HG03039 (cell line): Measurements from ENCODE around the gene SYNGR2.
"Not testable (repeated sequence)": the region's sequence is repeated elsewhere in the genome, so short reads cannot be mapped to it uniquely, and the experiment has no call there.

ENCODE experiments used
- ATAC-seq: cut with Tn5 transposase; IDR thresholded peaks from one replicate; pipeline ENCODE4 v1.9.1; 2021; ENCODE audit warnings: mild to moderate bottlenecking, moderate library complexity; ENCODE audit not compliant: unreplicated experiment

The SYNGR2 gene

DNA sequence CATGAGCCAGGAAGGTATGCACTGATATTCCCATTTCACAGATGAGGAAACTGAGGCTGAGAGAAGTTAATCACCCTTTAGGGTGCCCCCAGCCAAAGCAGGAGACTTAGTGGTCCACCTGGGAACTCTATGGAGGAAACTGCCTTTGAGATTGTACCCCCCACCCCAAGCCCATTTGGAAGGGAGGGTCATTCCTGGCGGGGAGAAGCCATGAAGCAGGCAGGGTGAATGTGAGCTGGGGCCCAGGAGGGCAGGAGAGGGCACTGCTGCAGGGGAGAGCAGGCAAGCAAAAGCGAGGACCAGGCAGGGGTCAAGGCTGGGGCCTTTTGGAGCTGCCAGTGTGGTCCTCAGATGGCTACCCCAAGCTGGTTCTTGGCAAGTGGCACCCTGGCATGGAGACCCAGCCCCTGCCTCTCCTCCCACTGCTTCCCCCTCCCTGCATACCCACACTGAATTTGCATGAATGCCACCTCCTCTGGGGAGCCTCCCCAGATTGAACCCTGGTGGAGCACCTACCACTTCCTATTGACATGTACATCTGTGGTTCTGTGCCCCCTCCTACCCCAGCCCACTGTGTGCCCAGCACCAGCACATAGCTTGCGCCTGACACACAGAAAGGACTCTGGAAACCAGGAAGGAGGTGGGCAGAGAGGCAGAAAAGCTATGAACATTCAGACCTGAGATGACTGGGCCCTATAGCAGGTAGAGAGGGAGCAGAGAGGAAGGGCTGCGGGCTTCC, 38.9 kb upstream of the SYNGR2 start:
- no peak for ATAC-seq

DNA sequence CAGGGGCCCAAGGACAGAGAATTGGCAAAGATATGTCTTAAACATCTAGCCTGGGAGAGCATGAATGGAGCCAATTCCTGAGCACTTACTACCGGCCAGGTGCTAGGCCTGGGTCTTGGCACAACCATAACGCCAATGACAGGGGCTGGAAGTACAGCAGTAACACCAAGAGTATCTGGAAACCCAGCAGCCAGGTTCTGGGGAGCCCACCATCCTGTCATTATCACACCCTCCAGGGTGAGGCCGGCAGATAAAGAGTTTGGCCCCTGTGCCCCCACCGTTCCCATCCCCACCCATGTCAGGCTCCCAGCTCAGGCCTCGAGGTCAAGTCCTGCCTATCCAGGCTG, 38.3 kb upstream of the SYNGR2 start:
- ATAC-seq, result no peak

GRCh38 chr17:78130437-78131101, 37.8 kb upstream of the SYNGR2 start, which contains the start of gene TMC8:
TMC8 (plus strand) TSS chr17:78130771; CDS start chr17:78131589, 818 bp downstream.
- no peak for ATAC-seq

- ATAC-seq, result no peak
Observed at GRCh38 chr17:78131172-78132083, 37.0 kb upstream of the SYNGR2 start.

GRCh38 chr17:78132084-78132676, 36.2 kb upstream of the SYNGR2 start:
- no peak for ATAC-seq

DNA sequence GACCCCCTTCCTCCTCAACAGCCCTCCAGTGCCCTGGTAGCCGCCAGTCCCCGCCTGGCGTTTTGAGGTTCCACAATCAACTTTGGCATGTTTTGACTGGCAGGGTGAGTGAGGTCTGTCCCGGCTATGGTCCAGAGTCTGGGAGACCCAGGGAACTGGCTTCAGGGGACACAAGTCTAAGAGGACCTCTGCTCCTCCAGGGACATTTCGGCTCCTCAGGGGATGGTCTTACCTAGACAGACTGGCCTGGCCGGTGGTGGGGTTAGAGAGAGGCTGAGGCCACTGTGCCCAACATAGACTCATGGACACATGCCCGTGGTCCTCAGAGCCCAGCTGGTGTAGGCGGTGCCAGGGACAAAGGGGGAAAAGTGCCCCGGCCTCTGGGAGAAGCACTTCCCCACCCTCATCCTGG, 35.6 kb upstream of the SYNGR2 start:
- ATAC-seq, result no peak

DNA sequence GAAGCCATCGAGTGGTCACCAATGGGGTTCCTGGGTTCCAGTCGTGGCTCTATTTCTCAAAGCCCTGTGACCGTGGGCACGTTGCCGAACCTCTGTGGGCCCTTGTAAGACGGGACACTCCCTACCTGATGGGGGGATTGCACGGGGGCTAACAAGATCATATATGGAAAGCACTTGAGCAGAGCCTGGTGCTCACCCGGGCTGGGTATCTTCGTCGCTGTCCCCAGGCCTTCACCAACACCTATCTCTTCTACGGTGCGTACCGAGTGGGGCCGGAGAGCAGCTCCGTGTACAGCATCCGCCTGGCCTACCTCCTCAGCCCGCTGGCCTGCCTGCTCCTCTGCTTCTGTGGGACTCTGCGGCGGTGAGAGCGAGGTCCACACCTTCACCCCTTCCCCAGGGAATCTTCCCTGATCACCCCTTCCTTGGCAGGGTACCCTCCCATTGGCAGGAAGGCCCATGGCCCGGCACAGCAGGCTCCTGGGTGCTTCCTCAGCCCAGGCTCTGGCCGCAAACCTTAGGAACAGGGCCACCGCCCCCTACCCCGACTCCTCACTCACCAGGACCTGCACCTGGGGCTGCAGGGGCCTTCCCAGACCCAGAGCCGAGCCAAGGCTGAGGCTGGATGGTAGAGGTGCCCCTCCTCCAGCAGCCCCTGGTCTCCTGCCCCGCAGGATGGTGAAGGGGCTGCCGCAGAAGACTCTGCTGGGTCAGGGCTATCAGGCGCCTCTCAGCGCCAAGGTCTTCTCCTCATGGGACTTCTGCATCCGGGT, 35.0 kb upstream of the SYNGR2 start:
- ATAC-seq, result no peak

DNA sequence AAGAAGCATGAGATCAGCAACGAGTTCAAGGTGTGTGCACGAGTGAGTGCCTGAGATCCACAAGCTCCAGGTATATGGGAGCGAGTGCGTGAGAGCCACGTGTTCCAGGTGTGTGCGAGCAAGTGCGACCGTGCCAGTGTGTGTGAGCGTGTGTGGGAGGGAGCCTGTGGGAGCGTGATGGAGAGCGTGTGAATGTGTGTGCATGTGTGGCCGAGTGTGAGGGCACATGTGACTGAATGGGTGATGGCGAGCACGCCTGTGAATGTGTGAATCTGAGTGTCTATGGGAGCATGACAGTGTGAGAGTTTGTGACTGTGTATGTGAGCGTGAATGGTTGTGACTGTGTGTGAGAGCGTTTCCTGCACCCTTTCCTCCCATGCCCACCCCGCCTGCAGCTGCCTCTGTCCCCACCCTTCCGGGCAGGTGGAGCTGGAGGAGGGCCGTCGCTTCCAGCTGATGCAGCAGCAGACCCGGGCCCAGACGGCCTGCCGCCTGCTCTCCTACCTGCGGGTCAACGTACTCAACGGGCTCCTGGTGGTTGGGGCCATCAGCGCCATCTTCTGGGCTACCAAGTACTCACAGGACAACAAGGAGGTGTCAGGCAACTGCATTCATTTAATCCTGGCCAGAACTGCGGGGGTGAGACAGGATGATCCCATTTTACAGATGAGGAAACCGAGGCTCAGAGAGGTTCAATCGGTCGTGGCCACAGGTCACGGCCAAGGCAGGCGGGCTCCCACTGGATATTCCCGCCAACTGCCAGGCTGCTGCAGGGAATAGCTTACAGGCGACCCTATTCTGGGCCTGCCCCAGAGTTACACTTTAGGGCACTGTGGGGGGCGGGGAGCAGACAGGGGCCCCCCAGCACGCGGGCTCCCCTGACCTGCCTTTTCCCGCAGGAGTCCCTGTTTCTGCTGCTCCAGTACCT, 34.1 kb upstream of the SYNGR2 start:
- ATAC-seq, result no peak

DNA sequence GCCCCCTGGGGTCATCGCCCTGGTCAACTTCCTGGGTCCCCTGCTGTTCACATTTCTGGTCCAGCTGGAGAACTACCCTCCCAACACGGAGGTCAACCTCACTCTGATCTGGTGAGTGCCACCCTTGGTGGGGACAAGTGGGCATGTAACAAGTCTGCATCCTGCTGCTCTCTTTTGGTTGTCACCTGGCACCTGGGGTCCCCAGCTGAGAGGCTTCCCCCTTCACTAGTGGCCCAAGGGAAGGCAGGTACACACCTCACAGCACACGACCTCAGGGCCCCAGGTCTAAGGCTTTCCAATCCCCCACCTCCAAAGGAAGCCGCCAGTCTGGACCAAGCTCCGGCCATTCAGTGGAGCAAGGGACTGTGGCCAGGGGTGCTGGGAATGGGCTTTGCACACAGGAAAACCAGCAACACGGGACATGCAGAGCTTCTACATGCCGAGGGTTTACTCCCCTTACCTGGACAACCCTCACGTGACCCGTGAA, 33.4 kb upstream of the SYNGR2 start:
- ATAC-seq, result no peak

DNA sequence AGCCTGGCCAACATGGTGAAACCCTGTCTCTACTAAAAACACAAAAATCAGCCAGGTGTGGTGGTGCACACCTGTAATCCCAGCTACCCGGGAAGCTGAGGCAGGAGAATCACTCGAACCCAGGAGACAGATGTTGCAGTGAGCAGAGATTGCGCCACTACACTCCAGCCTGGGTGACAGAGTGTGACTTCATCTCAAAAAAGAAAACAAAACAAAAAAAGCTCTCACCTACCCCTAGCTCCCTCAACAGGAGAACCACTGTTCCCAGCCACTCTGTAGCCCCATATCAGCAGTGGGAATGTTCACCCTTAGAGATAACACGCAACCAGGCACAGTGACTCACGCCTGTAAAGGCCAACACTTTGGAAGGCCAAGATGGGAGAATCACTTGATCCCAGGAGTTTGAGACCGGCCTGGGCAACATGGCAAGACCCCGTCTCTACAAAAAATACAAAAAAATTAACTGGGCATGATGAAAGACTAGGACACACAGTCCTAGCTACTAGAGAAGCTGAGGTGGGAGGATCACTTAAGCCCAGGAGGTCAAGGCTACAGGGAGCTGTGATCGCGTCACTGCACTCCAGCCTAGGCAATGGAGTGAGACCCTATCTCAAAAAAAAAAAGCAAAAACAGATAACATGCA, 32.4 kb upstream of the SYNGR2 start:
- ATAC-seq, result no peak

- ATAC-seq, result no peak
Observed at GRCh38 chr17:78137392-78138203, 30.8 kb upstream of the SYNGR2 start.

DNA sequence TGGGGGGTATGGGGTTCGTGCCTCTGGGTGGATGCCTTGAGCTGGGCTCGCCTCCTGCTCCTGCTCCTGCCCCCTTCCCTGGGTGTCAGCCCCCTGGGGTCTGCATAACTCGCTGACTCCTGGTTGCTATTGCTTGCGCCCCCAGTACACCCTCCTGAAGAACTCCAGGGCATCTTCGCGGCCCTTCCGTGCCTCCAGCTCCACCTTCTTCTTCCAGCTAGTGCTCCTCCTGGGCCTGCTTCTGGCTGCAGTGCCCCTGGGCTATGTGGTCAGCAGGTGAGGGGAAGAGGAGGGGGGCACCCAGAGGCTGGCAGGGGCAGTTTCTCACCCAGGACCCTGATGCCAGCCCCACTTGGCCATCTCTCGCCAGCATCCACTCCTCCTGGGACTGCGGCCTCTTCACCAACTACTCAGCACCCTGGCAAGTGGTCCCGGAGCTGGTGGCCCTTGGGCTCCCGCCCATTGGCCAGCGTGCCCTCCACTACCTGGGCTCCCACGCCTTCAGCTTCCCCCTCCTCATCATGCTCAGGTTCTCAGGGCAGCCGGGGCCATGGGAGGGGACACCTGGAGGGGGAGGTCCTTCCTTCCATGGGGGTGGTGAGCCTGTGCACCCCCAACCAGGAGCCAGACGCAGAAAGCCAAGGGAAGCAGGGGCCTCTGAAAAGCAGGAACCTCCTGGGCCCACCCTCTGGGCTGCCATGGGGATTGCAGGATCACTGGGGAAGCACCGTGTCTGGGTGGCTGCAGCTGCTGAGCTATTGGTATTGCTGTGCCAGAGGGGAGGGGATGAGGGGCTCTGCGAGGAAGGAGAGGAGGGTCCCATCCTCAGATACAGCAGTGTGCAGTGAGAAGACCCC, 29.9 kb upstream of the SYNGR2 start:
- ATAC-seq, result no peak

DNA sequence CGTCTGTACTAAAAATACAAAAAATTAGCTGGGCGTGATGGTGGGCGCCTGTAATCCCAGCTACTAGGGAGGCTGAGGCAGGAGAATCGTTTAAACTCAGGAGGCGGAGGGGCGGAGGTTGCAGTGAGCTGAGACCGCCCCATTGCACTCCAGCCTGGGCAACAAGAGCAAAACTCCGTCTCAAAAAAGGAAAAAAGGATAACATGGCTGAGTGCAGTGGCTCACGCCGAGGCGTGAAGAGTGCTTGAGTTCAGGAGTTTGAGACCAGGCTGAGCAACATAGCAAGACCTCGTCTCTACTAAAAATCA, 28.6 kb upstream of the SYNGR2 start:
- ATAC-seq, result not testable (repeated sequence)

GRCh38 chr17:78140169-78141051, 28.0 kb upstream of the SYNGR2 start:
- peak; percentile 57 for ATAC-seq

- no peak for ATAC-seq
Observed at GRCh38 chr17:78141437-78142118, 26.8 kb upstream of the SYNGR2 start.
